Measurements from ENCODE around the gene KDELR3. TPM values are rescaled to one million over a fixed set of nuclear protein-coding genes. Genes with fewer than 3 reads are reported as not detected.

The KDELR3 gene
- total RNA-seq, 2 experiments from 2014 or later = not detected

GRCh38 chr22:38531251-38531938, 63.5 kb downstream of the KDELR3 start:
- H4K20me1 ChIP-seq (ENCODE audit: insufficient read depth, low read length) = no peaks in the 10 kb centered on the region
- DNase-seq (ENCODE audit: low spot score) = no peak
- CTCF ChIA-PET (ENCODE audit: unreplicated experiment) = no interaction called here
- no peaks in the 10 kb centered on the region for H3K4me1 ChIP-seq (ENCODE audit: insufficient read depth, low read length, poor library complexity, severe bottlenecking)
- H3K9me2 ChIP-seq (ENCODE audit: insufficient read depth, low read length) = no peaks in the 10 kb centered on the region
- intact Hi-C loops (cut with micrococcal nuclease; ENCODE audit: unreplicated experiment) = no loop called here
- no peaks in the 10 kb centered on the region for H3K9me3 ChIP-seq (ENCODE audit: low read length)
- BruUV-seq (replicated peaks) = TSS peak; percentile 37
- no peaks in the 10 kb centered on the region for H3K79me2 ChIP-seq (ENCODE audit: insufficient read depth, low read depth, low read length)
- H2AFZ ChIP-seq (ENCODE audit: low read length) = no peak overlapping the region
- no peak overlapping the region for H3K4me2 ChIP-seq (ENCODE audit: low read length)
- TF ChIP-seq CTCF (conservative IDR thresholded peaks at IDR 0.05; ENCODE audit: low read length) (no peak), EZH2phosphoT487 (IDR thresholded peaks at IDR 0.05; ENCODE audit: borderline replicate concordance, low read depth, low read length) (no peak)
- POLR2A ChIA-PET = interaction anchor here (0.6 kb wide), 1 partner anchor 52 kb away, joined by 3 read pairs; no protein-coding TSS in a partner anchor
- H3K4me3 ChIP-seq (ENCODE audit: low read depth, low read length, poor library complexity, severe bottlenecking) = no peak overlapping the region
- H3K36me3 ChIP-seq (ENCODE audit: insufficient read depth, low read length) = peaks cover 32% of the 10 kb centered on the region
- peak overlapping the region; percentile 4 for H3K27ac ChIP-seq (ENCODE audit: low read depth, low read length, poor library complexity, severe bottlenecking)

Other genes starting within 250 kb of the KDELR3 start
- gene TMEM184B, start 195.1 kb upstream of the KDELR3 start, total RNA-seq (2014; rRNA removed; shearing (Covaris generic)) = 11.1 and 19.1 TPM in 2 replicates
- 37.8 and 50.2 TPM in 2 replicates for gene TMEM184B, start 195.1 kb upstream of the KDELR3 start, total RNA-seq (2022)
- 152 and 182 TPM in 2 replicates for gene CSNK1E, start 150.7 kb upstream of the KDELR3 start, total RNA-seq (2014; rRNA removed; shearing (Covaris generic))
- gene CSNK1E, start 150.7 kb upstream of the KDELR3 start, total RNA-seq (2022) = 203 and 211 TPM in 2 replicates
- gene KCNJ4, start 12.9 kb upstream of the KDELR3 start, total RNA-seq (2014; rRNA removed; shearing (Covaris generic)) = not detected in 2 replicates
- not detected in 2 replicates for gene KCNJ4, start 12.9 kb upstream of the KDELR3 start, total RNA-seq (2022)
- 626 and 667 TPM in 2 replicates for gene DDX17, start 38.2 kb downstream of the KDELR3 start, total RNA-seq (2014; rRNA removed; shearing (Covaris generic))
- 505 and 508 TPM in 2 replicates for gene DDX17, start 38.2 kb downstream of the KDELR3 start, total RNA-seq (2022)
- gene DMC1, start 102.1 kb downstream of the KDELR3 start, total RNA-seq (2014; rRNA removed; shearing (Covaris generic)) = 44.3 and 84.7 TPM in 2 replicates
- 40.6 and 60.8 TPM in 2 replicates for gene DMC1, start 102.1 kb downstream of the KDELR3 start, total RNA-seq (2022)
- 0.16 and 0.23 TPM in 2 replicates for gene FAM227A, start 188.3 kb downstream of the KDELR3 start, total RNA-seq (2014; rRNA removed; shearing (Covaris generic))
- gene FAM227A, start 188.3 kb downstream of the KDELR3 start, total RNA-seq (2022) = 0.57 and 0.72 TPM in 2 replicates
- 3.5 and 10.5 TPM in 2 replicates for gene CBY1, start 188.5 kb downstream of the KDELR3 start, total RNA-seq (2014; rRNA removed; shearing (Covaris generic))
- gene CBY1, start 188.5 kb downstream of the KDELR3 start, total RNA-seq (2022) = 12.8 and 15.1 TPM in 2 replicates
- gene TOMM22, start 213.9 kb downstream of the KDELR3 start, total RNA-seq (2014; rRNA removed; shearing (Covaris generic)) = 51.8 and 61.7 TPM in 2 replicates
- gene TOMM22, start 213.9 kb downstream of the KDELR3 start, total RNA-seq (2022) = 99.6 and 114 TPM in 2 replicates
- 46.6 and 50.4 TPM in 2 replicates for gene JOSD1, start 232.8 kb downstream of the KDELR3 start, total RNA-seq (2014; rRNA removed; shearing (Covaris generic))
- 54.7 and 56.3 TPM in 2 replicates for gene JOSD1, start 232.8 kb downstream of the KDELR3 start, total RNA-seq (2022)
- 46.1 and 51.1 TPM in 2 replicates for gene GTPBP1, start 237.8 kb downstream of the KDELR3 start, total RNA-seq (2014; rRNA removed; shearing (Covaris generic))
- gene GTPBP1, start 237.8 kb downstream of the KDELR3 start, total RNA-seq (2022) = 95.0 and 97.5 TPM in 2 replicates

All from OCI-LY7 (cell line).